Amygdala (tissue), 56 donors: ENCODE data around the gene THSD7B.
"Not testable (repeated sequence)": the region's sequence is repeated elsewhere in the genome, so short reads cannot be mapped to it uniquely, and the experiment has no call there.

Experiments used
- DNase-seq, 56 donors: peaks; one replicate each; lab custom pipeline; 2025; lab: John Stamatoyannopoulos, UW

THSD7B gene

GRCh38 chr2:137020452-137021196 is 255.3 kb downstream of the THSD7B start:
- no peak for DNase-seq

GRCh38 chr2:137021763-137022162 is 256.4 kb downstream of the THSD7B start:
- no peak for DNase-seq

- no peak for DNase-seq
These were observed 257.9 kb downstream of the THSD7B start for GRCh38 chr2:137023205-137023604.

DNA sequence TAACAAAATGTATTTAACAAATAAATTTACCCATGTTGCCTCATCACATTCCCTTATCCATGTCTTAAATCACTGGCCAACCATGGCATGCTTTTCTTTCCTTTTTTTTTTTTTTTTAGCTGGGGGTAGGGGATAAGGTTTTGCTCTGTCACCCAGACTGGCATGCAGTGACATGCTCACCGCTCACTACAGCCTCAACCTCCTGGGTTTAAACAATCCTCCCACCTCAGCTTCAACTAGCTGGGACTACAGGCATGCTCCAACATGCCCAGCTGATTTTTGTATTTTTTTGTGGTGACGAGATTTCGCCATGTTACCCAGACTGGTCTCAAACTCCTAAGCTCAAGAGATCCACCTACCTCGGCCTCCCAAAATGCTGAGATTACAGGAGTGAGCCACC is 266.4 kb downstream of the THSD7B start:
- no peak for DNase-seq

GRCh38 chr2:137036619-137037018 is 271.3 kb downstream of the THSD7B start:
- DNase-seq: no peak

GRCh38 chr2:137039482-137040152 is 274.3 kb downstream of the THSD7B start:
- no peak for DNase-seq

- no peak for DNase-seq
These were observed 282.0 kb downstream of the THSD7B start for GRCh38 chr2:137047369-137047768.

DNA sequence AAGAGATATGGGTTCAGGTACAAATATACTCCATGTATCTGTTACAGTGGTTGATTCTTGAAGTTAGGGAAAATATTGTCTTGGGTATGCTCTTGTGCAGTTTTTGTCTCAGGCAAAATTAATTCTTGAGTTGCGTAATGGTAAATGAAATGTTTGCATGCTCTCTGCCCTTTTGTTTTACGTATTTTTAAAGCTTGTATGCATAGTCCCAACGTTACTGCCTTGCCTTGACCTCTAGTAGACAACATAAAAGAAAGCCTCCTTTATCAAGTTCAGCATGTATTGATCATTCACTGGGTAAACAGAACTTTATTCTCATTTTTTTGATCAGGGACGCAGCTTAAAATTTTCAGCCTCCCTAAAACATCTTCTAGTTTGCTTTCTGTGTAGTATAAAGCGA is 283.1 kb downstream of the THSD7B start:
- DNase-seq: no peak

- DNase-seq: no peak
These were observed 284.2 kb downstream of the THSD7B start for GRCh38 chr2:137049518-137049917.

DNA sequence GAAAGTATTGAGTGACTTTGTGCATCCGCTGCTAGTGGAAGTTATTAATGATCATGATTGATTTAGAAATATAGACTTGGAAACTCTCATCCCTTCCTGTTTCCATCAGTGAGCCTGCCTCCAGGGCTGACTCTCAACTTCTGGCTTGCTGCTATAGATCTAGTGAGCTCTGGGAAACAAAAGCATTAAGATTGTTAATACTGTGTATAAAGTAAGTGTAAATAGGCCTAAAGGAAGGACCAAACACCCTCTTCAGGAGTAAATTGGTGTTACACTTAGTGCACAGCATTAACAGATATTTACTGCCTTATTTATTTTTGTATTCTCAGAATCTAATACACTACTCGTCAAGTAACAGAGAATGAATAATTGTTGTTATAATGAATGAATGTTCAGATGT is 285.6 kb downstream of the THSD7B start:
- DNase-seq: no peak

- DNase-seq: no peak
These were observed 286.5 kb downstream of the THSD7B start for GRCh38 chr2:137051778-137052398.

- DNase-seq: no peak
These were observed 291.4 kb downstream of the THSD7B start for GRCh38 chr2:137056704-137057103.

GRCh38 chr2:137076111-137076765 is 310.9 kb downstream of the THSD7B start:
- not testable (repeated sequence) for DNase-seq

DNA sequence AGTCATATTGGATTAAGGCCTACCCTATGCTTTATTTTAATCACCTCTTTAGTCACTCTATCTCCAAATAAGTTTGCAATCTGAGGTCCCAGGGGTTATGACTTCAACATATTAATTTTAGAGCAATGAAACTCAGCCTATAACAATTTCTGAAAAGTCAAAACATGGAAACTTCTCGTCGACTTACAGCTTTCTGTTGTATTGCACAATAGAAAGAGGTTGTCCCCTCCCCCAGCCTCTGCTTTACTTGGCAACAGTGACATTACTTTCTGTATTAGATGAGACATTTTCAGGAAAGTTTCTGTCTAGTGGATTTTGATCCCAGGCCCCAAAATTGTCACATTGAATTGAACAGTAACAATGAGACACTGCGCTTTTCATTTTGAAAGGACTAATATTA is 326.4 kb downstream of the THSD7B start:
- DNase-seq: no peak

DNA sequence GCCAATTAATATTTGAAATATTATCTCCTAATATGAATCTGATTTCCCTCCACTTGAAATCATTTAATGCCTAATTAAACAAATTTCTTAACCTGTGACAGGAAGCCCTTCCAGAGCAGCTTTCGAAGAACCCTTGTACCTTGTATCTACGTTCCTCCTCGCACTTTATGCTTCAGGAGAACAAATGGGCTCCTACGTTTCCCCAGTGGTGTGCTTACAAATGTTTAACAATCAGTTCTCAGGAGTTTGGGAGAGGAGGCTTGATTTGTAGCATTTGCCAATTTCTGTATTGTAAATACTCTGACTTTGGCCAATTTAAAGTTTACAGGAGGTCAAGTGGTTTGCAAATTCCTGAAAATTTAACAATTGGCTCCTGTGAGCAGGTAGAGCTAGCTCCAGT is 327.8 kb downstream of the THSD7B start:
- DNase-seq: no peak

- DNase-seq: no peak
These were observed 330.8 kb downstream of the THSD7B start for GRCh38 chr2:137096187-137096586.

DNA sequence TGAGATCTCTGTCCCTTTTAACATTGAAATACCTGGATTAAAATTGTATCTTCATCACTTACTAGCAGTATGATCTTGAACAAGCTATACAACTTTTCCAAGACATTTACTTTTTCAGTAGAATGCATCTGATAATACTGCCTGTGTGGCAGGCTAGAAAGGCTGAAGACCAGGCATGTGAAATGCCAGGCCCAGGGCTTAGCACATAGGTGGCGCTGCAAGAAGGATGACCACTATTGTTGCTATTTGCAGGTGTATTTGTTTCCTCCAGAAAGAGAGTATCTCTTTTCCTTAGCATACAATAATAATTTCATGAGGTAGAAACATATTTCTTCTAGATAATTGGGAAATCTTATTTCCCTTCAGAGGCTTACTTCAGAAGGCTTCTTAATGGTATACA is 331.3 kb downstream of the THSD7B start:
- DNase-seq: no peak

DNA sequence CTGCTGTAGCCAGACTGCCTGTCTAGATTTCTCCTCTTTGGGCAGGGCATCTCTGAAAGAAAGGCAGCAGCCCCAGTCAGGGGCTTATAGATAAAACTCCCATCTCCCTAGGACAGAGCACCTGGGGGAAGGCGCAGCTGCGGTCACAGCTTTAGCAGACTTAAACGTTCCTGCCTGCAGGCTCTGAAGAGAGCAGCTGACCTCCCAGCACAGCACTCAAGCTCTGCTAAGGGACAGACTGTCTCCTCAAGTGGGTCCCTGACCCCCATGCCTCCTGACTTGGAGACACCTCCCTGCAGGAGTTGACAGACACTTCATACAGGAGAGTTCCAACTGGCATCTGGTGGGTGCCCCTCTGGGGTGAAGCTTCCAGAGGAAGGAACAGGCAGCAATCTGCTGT is 336.5 kb downstream of the THSD7B start:
- DNase-seq: not testable (repeated sequence)

GRCh38 chr2:137107904-137108303 is 342.6 kb downstream of the THSD7B start:
- no peak for DNase-seq

GRCh38 chr2:137111896-137112295 is 346.6 kb downstream of the THSD7B start:
- no peak for DNase-seq

- no peak for DNase-seq
These were observed 349.9 kb downstream of the THSD7B start for GRCh38 chr2:137115081-137115794.
